Coronary artery (tissue), 2 donors: ENCODE measurements around the gene LRSAM1.

Experiments used
- DNase-seq: peaks from one replicate; pipeline ENCODE4 v3.0.0-alpha.2; 2017; ENCODE audit warnings: low spot score
- H3K27ac ChIP-seq, 2 donors: fragments of 200-600 bp; sonication (generic); one replicate each; pipeline ENCODE4 v1.5.1; 2016 to 2019
- H3K4me3 ChIP-seq: fragments of 200-600 bp; sonication (generic); 2 replicates; pipeline ENCODE4 v1.5.1; 2016; ENCODE audit warnings: mild to moderate bottlenecking, moderate library complexity
- CTCF ChIP-seq: fragments of 200-600 bp; sonication (generic); IDR thresholded peaks from one replicate; pipeline ENCODE4 v1.5.1; 2019; ENCODE audit warnings: antibody characterized with exemption

The LRSAM1 gene

DNA sequence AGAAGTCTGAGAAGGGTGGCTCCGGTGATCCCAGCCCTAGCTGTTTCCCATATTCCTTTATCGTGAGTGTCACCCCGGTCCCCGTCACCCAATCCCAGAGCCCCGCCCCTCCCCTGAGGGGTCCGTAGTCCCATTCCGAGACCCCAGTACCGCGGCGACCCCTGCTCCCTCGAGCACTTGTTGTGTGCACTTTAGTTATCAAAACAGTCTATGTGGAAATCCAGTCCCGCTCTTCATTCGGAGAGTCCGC lies 223 bp downstream of the LRSAM1 start:
- no peak for TF ChIP-seq CTCF
- DNase-seq = no peak
- peak overlapping the region; percentile 90 for H3K4me3 ChIP-seq
- H3K27ac ChIP-seq = peak overlapping the region; percentile 97 to 98

- Histone ChIP-seq H3K27ac (peak overlapping the region; percentile 97 to 98), H3K4me3 (peak overlapping the region; percentile 90)
- DNase-seq = peak; percentile 84
- TF ChIP-seq CTCF = no peak
These were observed 747 bp downstream of the LRSAM1 start for GRCh38 chr9:127451858-127452656.

DNA sequence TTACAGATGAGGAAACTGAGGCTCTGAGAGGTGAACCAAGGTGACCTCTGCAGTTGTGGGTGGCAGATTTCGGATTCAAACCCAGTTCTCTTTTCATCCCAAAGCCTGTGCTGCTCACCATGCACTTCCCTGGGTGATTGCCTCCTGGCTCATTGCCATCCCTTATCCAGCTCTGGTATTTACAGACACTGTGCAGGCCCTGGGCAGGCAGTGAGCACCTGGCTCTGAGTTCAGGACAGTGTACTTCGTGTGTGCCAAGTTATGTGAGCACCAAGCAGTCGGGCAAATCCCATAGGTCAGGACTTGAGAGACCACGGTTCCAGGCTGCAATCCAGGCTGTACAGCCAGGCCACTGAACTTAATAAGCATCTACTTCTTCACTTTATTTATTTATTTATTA lies 1.4 kb downstream of the LRSAM1 start:
- peak overlapping the region; percentile 90 for H3K4me3 ChIP-seq
- no peak for DNase-seq
- TF ChIP-seq CTCF = no peak
- peak overlapping the region in 1 of 2 donors; percentile 97 for H3K27ac ChIP-seq

DNA sequence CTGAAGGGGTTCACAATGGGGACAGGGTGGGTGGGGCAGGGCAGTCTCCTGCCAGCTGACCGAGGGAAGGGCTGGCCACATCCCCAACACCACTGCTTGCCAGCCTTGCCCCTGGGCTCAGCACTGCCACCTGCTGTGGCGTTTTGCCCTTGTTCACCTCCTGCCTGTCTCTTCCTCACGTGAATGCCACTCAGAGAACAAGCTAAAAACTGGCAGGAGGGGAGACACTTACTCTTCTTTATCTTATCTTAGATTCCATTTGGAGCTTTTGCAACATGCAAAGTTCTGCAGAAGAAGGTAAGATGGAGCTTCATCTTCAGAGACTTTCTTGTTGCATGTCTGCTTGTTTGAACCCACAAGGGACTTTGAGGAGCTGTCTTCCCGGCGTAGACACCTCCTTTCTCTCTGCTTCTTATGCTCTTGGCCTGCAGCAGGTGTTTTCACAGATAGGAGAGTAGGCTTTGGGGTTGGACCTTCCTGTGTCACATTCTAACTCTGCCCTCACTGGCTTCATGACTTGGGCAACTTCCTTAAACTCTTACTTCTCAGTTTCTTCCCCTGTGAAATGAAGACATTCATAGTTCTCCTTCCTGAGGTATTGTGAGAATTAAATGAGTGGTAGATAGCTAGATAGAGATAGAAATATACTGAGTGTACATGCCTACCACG lies 4.1 kb downstream of the LRSAM1 start:
- DNase-seq = no peak
- TF ChIP-seq CTCF = no peak
- Histone ChIP-seq H3K4me3 (no peak overlapping the region), H3K27ac (no peak overlapping the region)

GRCh38 chr9:127457191-127457878 lies 6.0 kb downstream of the LRSAM1 start:
- no peak for TF ChIP-seq CTCF
- Histone ChIP-seq H3K27ac (no peak overlapping the region), H3K4me3 (no peak overlapping the region)
- no peak for DNase-seq

- Histone ChIP-seq H3K4me3 (no peak overlapping the region), H3K27ac (no peak overlapping the region)
- no peak for TF ChIP-seq CTCF
- no peak for DNase-seq
These were observed 7.6 kb downstream of the LRSAM1 start for GRCh38 chr9:127458921-127459320.
